BE2C (cell line): Measurements from ENCODE around the gene ELMO1.

ENCODE experiments used
- DNase-seq: peaks from one replicate; pipeline ENCODE4 v3.0.0-alpha.2; 2020
- H3K27me3 ChIP-seq: fragments of 250-450 bp; sonication (Bioruptor Pico); 2 replicates; pipeline ENCODE4 v1.5.1; 2020; ENCODE audit warnings: mild to moderate bottlenecking
- H3K36me3 ChIP-seq: fragments of 250-450 bp; sonication (Bioruptor Pico); 2 replicates; pipeline ENCODE4 v1.5.1; 2020; ENCODE audit warnings: mild to moderate bottlenecking
- H3K4me1 ChIP-seq: fragments of 250-450 bp; sonication (Bioruptor Pico); 2 replicates; pipeline ENCODE4 v1.5.1; 2020
- H3K4me3 ChIP-seq: 2 replicates; pipeline ENCODE4 v1.5.1; 2011; ENCODE audit warnings: low read depth, low read length
- H3K9me3 ChIP-seq: fragments of 250-450 bp; sonication (Bioruptor Pico); 2 replicates; pipeline ENCODE4 v1.5.1; 2020
- TF ChIP-seq, protein P1 (sequence below): IDR thresholded peaks from 2 replicates; pipeline ENCODE4 v1.5.1; 2012; ENCODE audit warnings: mild to moderate bottlenecking, low read depth, low read length

ELMO1 gene

GRCh38 chr7:37031571-37032257, 416.9 kb downstream of the ELMO1 start:
- TF ChIP-seq, protein P1, sequence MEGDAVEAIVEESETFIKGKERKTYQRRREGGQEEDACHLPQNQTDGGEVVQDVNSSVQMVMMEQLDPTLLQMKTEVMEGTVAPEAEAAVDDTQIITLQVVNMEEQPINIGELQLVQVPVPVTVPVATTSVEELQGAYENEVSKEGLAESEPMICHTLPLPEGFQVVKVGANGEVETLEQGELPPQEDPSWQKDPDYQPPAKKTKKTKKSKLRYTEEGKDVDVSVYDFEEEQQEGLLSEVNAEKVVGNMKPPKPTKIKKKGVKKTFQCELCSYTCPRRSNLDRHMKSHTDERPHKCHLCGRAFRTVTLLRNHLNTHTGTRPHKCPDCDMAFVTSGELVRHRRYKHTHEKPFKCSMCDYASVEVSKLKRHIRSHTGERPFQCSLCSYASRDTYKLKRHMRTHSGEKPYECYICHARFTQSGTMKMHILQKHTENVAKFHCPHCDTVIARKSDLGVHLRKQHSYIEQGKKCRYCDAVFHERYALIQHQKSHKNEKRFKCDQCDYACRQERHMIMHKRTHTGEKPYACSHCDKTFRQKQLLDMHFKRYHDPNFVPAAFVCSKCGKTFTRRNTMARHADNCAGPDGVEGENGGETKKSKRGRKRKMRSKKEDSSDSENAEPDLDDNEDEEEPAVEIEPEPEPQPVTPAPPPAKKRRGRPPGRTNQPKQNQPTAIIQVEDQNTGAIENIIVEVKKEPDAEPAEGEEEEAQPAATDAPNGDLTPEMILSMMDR: no peak
- DNase-seq: peak; percentile 34
- no peaks in the 10 kb centered on the region for H3K4me1 ChIP-seq
- no peak overlapping the region for H3K4me3 ChIP-seq
- no peaks in the 10 kb centered on the region for H3K36me3 ChIP-seq
- no peaks in the 10 kb centered on the region for H3K27me3 ChIP-seq
- H3K9me3 ChIP-seq: no peaks in the 10 kb centered on the region

DNA sequence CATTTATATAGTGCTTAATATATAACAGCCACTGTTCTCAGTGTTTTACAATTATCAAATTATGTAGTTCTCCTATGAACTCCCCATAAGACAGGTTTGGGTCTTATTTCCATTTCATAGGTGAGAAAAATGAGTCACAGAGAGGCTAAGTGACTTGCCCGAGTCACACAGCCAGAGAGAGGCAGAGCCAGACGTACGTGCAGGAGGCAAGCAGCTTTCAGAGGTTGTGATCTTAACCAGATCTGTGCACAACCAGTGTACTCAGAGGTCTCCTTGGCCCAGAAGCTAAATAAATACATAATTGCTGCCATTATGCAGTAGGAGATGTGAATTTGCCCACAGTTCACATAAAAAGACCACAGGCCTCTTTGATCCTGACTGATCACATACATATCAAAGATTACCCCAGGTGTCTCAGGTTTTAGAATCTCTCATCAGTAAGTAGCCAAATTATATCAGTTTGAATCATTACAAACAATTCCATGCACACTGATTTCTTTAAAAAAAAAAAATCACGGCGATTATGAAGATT, 419.7 kb downstream of the ELMO1 start:
- H3K27me3 ChIP-seq: no peaks in the 10 kb centered on the region
- TF ChIP-seq, protein P1: no peak
- no peaks in the 10 kb centered on the region for H3K36me3 ChIP-seq
- no peak overlapping the region for H3K4me3 ChIP-seq
- no peaks in the 10 kb centered on the region for H3K4me1 ChIP-seq
- H3K9me3 ChIP-seq: no peaks in the 10 kb centered on the region
- DNase-seq: no peak

- Histone ChIP-seq H3K4me1 (no peaks in the 10 kb centered on the region), H3K36me3 (no peaks in the 10 kb centered on the region), H3K4me3 (no peak overlapping the region), H3K27me3 (no peaks in the 10 kb centered on the region), H3K9me3 (no peaks in the 10 kb centered on the region)
- TF ChIP-seq, protein P1: no peak
- DNase-seq: no peak
These were observed 420.9 kb downstream of the ELMO1 start for GRCh38 chr7:37027557-37028341.

DNA sequence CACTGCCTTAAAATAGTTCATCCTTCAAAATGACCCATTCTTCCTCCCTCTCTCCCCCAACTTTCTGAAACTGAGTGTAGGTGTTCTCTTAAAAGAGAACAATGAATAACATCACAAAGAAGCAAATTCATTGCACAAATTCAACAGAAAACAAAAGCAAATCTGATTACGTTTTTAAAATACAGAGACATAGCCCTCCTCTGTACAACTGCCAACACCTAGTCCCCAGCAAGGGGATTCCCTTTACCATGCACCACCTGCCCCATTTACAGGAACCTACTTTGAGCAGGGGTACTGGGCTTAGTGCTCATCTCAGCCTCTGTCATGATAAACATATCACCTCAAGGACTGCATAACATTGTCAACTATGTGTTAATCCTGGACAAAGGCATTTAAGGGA, 421.6 kb downstream of the ELMO1 start:
- no peak for DNase-seq
- no peaks in the 10 kb centered on the region for H3K9me3 ChIP-seq
- H3K4me3 ChIP-seq: no peak overlapping the region
- no peaks in the 10 kb centered on the region for H3K36me3 ChIP-seq
- TF ChIP-seq, protein P1: no peak
- H3K4me1 ChIP-seq: no peaks in the 10 kb centered on the region
- no peaks in the 10 kb centered on the region for H3K27me3 ChIP-seq

DNA sequence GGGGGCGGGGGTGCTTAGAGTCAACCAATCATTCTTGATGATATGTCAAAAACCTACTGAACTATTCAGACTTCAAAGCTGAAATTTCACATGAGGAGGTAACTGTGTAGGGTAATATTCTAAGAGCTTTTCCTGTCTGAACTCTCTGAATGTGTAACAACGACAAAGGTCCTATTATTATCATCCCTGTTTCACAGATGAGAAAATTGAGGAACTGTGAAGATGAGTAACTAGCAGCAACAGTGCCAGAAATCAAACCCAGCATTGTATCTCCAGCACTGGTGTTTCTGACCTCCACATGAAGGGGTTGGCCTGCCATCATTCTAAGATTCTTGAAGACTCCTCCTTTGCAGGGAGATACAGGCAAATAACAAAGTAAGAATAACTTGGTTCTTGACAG, 429.7 kb downstream of the ELMO1 start:
- no peak for DNase-seq
- Histone ChIP-seq H3K36me3 (no peaks in the 10 kb centered on the region), H3K9me3 (no peaks in the 10 kb centered on the region), H3K27me3 (no peaks in the 10 kb centered on the region), H3K4me3 (no peak overlapping the region), H3K4me1 (no peaks in the 10 kb centered on the region)
- TF ChIP-seq, protein P1: no peak
